Heart right ventricle (tissue), 16 donors: ENCODE measurements around the gene GRAMD2B. TPM values are rescaled to one million over a fixed set of nuclear protein-coding genes. Genes with fewer than 3 reads are reported as not detected.

Experiments used
- ATAC-seq, 8 donors: fragments of 200-7000 bp; cut with Tn5 transposase; one replicate each; pipeline ENCODE4 v1.9.1; 2020; ENCODE audit warnings: mild to moderate bottlenecking in 8 of 8, moderate library complexity in 8 of 8, moderate number of reproducible peaks in 1 of 8
- DNase-seq, 2 donors: peaks; one replicate each; pipeline ENCODE4 v3.0.0-alpha.2; 2020
- H3K27ac ChIP-seq, 10 donors: fragments of 200-600 bp; sonication (generic) in 2 of 10; one replicate each; pipeline versions ENCODE4 v1.5.0 to v1.8.0; 2020 to 2022; ENCODE audit warnings: mild to moderate bottlenecking in 3 of 10
- H3K27me3 ChIP-seq, 7 donors: fragments of 200-600 bp; one replicate each; pipeline ENCODE4 v1.8.0; 2021 to 2022; ENCODE audit warnings: mild to moderate bottlenecking in 2 of 7
- H3K36me3 ChIP-seq, 9 donors: fragments of 200-600 bp; sonication (generic) in 1 of 9; one replicate each; pipeline versions ENCODE4 v1.5.0 to v1.8.0; 2020 to 2022; ENCODE audit warnings: mild to moderate bottlenecking in 2 of 9
- H3K4me1 ChIP-seq, 9 donors: fragments of 200-600 bp; sonication (generic) in 1 of 9; one replicate each; pipeline versions ENCODE4 v1.5.0 to v1.8.0; 2020 to 2022; ENCODE audit warnings: mild to moderate bottlenecking in 4 of 9
- H3K4me3 ChIP-seq, 10 donors: fragments of 200-600 bp; sonication (generic) in 2 of 10; one replicate each; pipeline versions ENCODE4 v1.5.0 to v1.8.0; 2020 to 2022; ENCODE audit warnings: mild to moderate bottlenecking in 7 of 10, moderate library complexity in 2 of 10
- H3K9me3 ChIP-seq, 11 donors: fragments of 200-600 bp in 10 of 11; sonication (generic) in 2 of 11; one replicate each; pipeline versions ENCODE4 v1.5.0 to v1.8.0; 2013 to 2022; ENCODE audit warnings: mild to moderate bottlenecking in 2 of 11, control low read depth in 1 of 11, moderate library complexity in 1 of 11
- WGBS, 2 donors: extraction: QIAGEN DNeasy Blood & Tissue Kit; methylation state at CpG; one replicate each; pipeline ENCODE4 v1.1.7; 2013; ENCODE audit warnings: inconsistent platforms in 1 of 2; 5-methylcytosine and 5-hydroxymethylcytosine counted together
- intact Hi-C, 10 donors: fragments of 100-400 bp; cut with DNase I; formaldehyde crosslinking; loops; one replicate each; pipeline versions ENCODE4 v1.11.1 to v1.14.2; 2022
- polyA plus RNA-seq, 2 donors: library from polyadenylated mRNA; stranded (reverse); fragments of 200-250 nt; gene quantifications; one replicate each; pipeline ENCODE4 v1.2.3, GENCODE V29; 2013
- total RNA-seq, 10 donors: library from RNA; stranded (reverse); fragmentation: NEBNext Ultra II Directional in 3 of 10; extraction: Animal tissue kit (Norgen Biotek cat#: 25700) in 3 of 10; gene quantifications; one replicate each; pipeline versions ENCODE4 v1.2.1 to v1.2.4, GENCODE V29; 2021 to 2023
- TF ChIP-seq, protein P1 (sequence below), 9 donors: fragments of 200-600 bp; sonication (generic) in 2 of 9; IDR thresholded peaks; one replicate each; pipeline versions ENCODE4 v1.5.0 to v1.8.0; 2021 to 2022; ENCODE audit warnings: antibody characterized with exemption in 9 of 9, mild to moderate bottlenecking in 5 of 9, moderate library complexity in 1 of 9
- donor health status: Arrhythmogenic right ventricular cardiomyopathy.
- donor health status: ischemic (EF 13 %, LVEDD 7.1; RV severe dilation, severe dysfunction).
- donor health status: healthy with polysubstance abuse.
- donor health status: DM: no; HTN: yes; CAD: no.
- donor health status: DM: no; HTN: no; CAD: no.
- donor health status: ischemic (EF 25% LVEDD 6.9; RV normal size, moderate dysfunction).
- donor health status: ischemic (EF 25% LVEDD 5.7; RV mildly dilated, moderate dysfunction).
- donor health status: healthy.
- donor health status: DM: yes; HTN: yes; CAD: no.
- donor health status: Ischemic cardiomyopathy.
- donor health status: ischemic (EF 35%, LVEDD 5.7; RV mildly dilated, moderate dysfunction).
- donor health status: nonischemic (EF 11% LVEDD 7.7; RV severe dilation, severe dysfunction).
- donor health status: DM: yes; HTN: yes; CAD: no.
- donor health status: PGD.
- donor health status: ischemic (EF 29% LVEDD 5.4; RV normal size, mild dysfunction).
- donor health status: nonischemic (EF 23%, LVEDD 6.1; RV moderate dilation, normal function).

The GRAMD2B gene
- total and polyA plus RNA-seq, 12 donors, result 10.7 to 47.3 (median 33.7) TPM

DNA sequence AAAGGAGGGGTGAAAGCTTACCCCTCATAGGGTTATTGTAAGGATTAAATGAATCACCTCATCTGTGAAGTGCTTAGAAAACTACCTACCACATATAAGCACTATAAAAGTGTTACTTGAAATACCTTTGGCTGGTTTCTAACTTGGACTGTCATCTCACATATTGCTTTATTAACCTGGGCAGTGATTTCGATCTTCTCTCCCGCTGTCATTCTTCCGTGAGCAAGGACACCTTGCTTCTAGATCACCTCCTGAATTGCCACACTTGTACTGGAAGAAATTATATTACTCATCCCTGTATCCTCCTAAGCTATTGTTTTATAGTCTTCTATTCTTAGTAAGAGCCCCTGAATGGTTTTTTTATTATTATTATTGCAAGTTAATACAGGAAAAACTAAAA lies 34.0 kb upstream of the GRAMD2B start:
- peaks cover 0 to 21% (median 13%) of the 10 kb centered on the region in 9 donors for H3K4me1 ChIP-seq
- intact Hi-C loops, result no loop called here
- no peaks in the 10 kb centered on the region for H3K27me3 ChIP-seq
- no peak for ATAC-seq
- no peak for DNase-seq
- TF ChIP-seq, protein P1, sequence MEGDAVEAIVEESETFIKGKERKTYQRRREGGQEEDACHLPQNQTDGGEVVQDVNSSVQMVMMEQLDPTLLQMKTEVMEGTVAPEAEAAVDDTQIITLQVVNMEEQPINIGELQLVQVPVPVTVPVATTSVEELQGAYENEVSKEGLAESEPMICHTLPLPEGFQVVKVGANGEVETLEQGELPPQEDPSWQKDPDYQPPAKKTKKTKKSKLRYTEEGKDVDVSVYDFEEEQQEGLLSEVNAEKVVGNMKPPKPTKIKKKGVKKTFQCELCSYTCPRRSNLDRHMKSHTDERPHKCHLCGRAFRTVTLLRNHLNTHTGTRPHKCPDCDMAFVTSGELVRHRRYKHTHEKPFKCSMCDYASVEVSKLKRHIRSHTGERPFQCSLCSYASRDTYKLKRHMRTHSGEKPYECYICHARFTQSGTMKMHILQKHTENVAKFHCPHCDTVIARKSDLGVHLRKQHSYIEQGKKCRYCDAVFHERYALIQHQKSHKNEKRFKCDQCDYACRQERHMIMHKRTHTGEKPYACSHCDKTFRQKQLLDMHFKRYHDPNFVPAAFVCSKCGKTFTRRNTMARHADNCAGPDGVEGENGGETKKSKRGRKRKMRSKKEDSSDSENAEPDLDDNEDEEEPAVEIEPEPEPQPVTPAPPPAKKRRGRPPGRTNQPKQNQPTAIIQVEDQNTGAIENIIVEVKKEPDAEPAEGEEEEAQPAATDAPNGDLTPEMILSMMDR (IDR thresholded peaks at IDR 0.05), result no peak
- no peak overlapping the region for H3K27ac ChIP-seq
- H3K9me3 ChIP-seq, result peaks cover 0 to 4% (median 0%) of the 10 kb centered on the region in 11 donors
- 71 to 82% methylated on average over 3 of the region's 3 CpGs for WGBS, 2 donors
- H3K4me3 ChIP-seq, result no peak overlapping the region
- H3K36me3 ChIP-seq, result no peaks in the 10 kb centered on the region

DNA sequence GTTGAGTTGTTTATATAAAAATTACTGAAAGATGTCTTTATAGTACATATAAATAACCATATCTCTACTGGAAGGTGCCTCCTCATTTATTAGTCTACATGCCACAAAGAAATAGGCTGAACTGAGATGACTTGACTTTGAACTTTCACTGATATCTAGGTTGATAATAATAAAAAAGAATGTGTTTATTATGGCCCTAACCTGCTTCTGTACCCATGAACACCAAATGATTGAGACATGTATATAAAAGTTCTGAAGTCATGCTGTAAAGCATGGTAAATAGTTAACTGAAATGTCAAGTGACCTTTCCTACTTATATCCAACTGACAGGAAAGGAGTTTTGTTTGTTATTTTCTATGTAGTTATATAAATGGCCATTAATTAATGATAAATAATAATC lies 33.2 kb upstream of the GRAMD2B start:
- H3K9me3 ChIP-seq, result peaks cover 0 to 4% (median 0%) of the 10 kb centered on the region in 11 donors
- H3K4me3 ChIP-seq, result no peak overlapping the region
- no peaks in the 10 kb centered on the region for H3K27me3 ChIP-seq
- TF ChIP-seq, protein P1 (IDR thresholded peaks at IDR 0.05), result no peak
- DNase-seq (no peak), ATAC-seq (no peak)
- no peaks in the 10 kb centered on the region for H3K36me3 ChIP-seq
- intact Hi-C loops, result no loop called here
- H3K4me1 ChIP-seq, result peaks cover 0 to 15% (median 9%) of the 10 kb centered on the region in 9 donors
- H3K27ac ChIP-seq, result no peak overlapping the region

DNA sequence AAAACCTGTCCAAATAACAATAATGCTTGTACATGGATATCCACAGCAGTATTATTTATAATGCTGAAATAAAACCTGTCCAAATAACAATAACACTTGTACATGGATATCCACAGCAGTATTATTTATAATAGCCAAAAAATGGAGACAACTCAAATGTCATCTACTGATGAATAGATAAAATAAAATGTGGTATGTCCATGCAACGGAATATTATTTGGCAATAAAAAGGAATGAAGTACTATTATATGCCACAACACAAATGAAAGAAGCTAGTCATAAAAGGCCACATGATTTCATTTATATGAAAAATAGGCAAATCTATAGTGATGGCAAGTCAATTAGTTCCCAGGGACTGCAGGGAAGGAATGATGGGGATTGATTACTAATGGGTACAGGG lies 31.8 kb upstream of the GRAMD2B start:
- intact Hi-C loops, result no loop called here
- peaks cover 0 to 4% (median 0%) of the 10 kb centered on the region in 11 donors for H3K9me3 ChIP-seq
- H3K36me3 ChIP-seq, result no peaks in the 10 kb centered on the region
- peaks cover 0 to 1% (median 0%) of the 10 kb centered on the region in 9 donors for H3K4me1 ChIP-seq
- DNase-seq (no peak), ATAC-seq (no peak)
- 95 to 100% methylated on average over 1 of the region's 1 CpG for WGBS, 2 donors
- no peak overlapping the region for H3K27ac ChIP-seq
- H3K27me3 ChIP-seq, result no peaks in the 10 kb centered on the region
- H3K4me3 ChIP-seq, result no peak overlapping the region
- TF ChIP-seq, protein P1 (IDR thresholded peaks at IDR 0.05), result no peak

DNA sequence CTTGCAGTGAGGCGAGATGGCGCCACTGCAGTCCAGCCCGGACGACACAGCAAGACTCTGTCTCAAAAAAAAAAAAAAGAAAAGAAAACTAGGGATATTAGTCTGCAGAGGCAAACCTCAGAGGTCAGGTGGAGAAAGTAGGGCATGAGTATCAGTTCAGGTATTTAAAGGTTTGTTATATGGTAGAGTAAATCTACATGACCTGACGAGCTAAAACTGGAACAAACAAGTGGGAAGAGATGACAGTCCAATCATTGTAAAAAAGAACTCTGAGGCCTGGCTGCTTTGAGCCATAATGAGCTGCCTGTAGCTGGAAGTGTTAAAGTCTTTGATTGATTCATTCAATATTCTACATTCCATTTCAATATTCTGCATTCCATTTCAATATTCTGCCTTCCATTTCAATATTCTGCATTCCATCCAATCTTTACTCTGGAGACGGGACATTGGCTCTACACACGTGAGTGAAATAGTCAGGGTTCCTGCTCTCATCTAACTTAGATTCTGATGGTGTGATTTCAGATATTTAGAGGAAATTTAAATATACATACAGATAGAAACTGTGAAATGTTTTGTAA lies 28.9 kb upstream of the GRAMD2B start:
- intact Hi-C loops, result no loop called here
- WGBS, 2 donors, result 74 to 80% methylated on average over 7 of the region's 7 CpGs
- DNase-seq, result no peak
- TF ChIP-seq, protein P1 (IDR thresholded peaks at IDR 0.05), result no peak
- H3K4me1 ChIP-seq, result no peaks in the 10 kb centered on the region
- no peak overlapping the region for H3K27ac ChIP-seq
- peaks cover 0 to 5% (median 0%) of the 10 kb centered on the region in 11 donors for H3K9me3 ChIP-seq
- no peak overlapping the region for H3K4me3 ChIP-seq
- no peak for ATAC-seq
- H3K36me3 ChIP-seq, result no peaks in the 10 kb centered on the region
- no peaks in the 10 kb centered on the region for H3K27me3 ChIP-seq
